GM23338 (cell line): Measurements from ENCODE around the gene PIK3C2G. TPM values are rescaled to one million over a fixed set of nuclear protein-coding genes. Genes with fewer than 3 reads are reported as not detected.

Experiments
- ATAC-seq: fragments of 200-7000 bp; cut with Tn5 transposase; 3 replicates; pipeline ENCODE4 v1.9.1; 2020
- DNase-seq: peaks from one replicate; pipeline ENCODE4 v3.0.0-alpha.2; 2015; ENCODE audit warnings: low spot score
- H2AFZ ChIP-seq: fragments of 200-600 bp; sonication (generic); 2 replicates; pipeline ENCODE4 v1.8.0; 2016; ENCODE audit warnings: antibody characterized with exemption, mild to moderate bottlenecking, moderate library complexity
- H3F3A ChIP-seq: fragments of 200-600 bp; sonication (generic); replicated peaks from 2 replicates; pipeline ENCODE4 v1.8.0; 2017; ENCODE audit warnings: antibody characterized with exemption, mixed run types, low read depth
- H3K27ac ChIP-seq: fragments of 200-600 bp; sonication (generic); 2 replicates; pipeline ENCODE4 v1.6.1; 2016; ENCODE audit warnings: low read depth
- H3K27me3 ChIP-seq: fragments of 200-600 bp; sonication (generic); 2 replicates; pipeline ENCODE4 v1.8.0; 2016; ENCODE audit warnings: mild to moderate bottlenecking, mixed run types, moderate library complexity; ENCODE audit not compliant: insufficient read depth
- H3K36me3 ChIP-seq: fragments of 200-600 bp; sonication (generic); 2 replicates; pipeline ENCODE4 v1.8.0; 2016; ENCODE audit warnings: mild to moderate bottlenecking; ENCODE audit not compliant: insufficient read depth
- H3K4me1 ChIP-seq: fragments of 200-600 bp; sonication (generic); 2 replicates; pipeline ENCODE4 v1.8.0; 2016; ENCODE audit warnings: mild to moderate bottlenecking, moderate library complexity; ENCODE audit not compliant: insufficient read depth
- H3K4me2 ChIP-seq: fragments of 200-600 bp; sonication (generic); 2 replicates; pipeline ENCODE4 v1.7.1; 2017; ENCODE audit warnings: mixed run types
- H3K4me3 ChIP-seq: fragments of 200-600 bp; sonication (generic); 2 replicates; pipeline ENCODE4 v1.6.1; 2016; ENCODE audit warnings: mixed run types
- H3K79me2 ChIP-seq: fragments of 200-600 bp; sonication (generic); replicated peaks from 2 replicates; pipeline ENCODE4 v1.8.0; 2017; ENCODE audit warnings: mild to moderate bottlenecking; ENCODE audit not compliant: insufficient read depth
- H3K9me2 ChIP-seq: fragments of 200-600 bp; sonication (generic); 2 replicates; pipeline ENCODE4 v1.8.0; 2017; ENCODE audit not compliant: insufficient read depth
- H4K20me1 ChIP-seq: fragments of 200-600 bp; sonication (generic); replicated peaks from 2 replicates; pipeline ENCODE4 v1.8.0; 2017; ENCODE audit warnings: mild to moderate bottlenecking; ENCODE audit not compliant: insufficient read depth
- H3K27ac Mint-ChIP-seq: 2 replicates; pipeline ENCODE4 v1.8.0; 2020; ENCODE audit warnings: inconsistent platforms, mild to moderate bottlenecking, moderate library complexity, mixed read lengths
- H3K27me3 Mint-ChIP-seq: 3 replicates; pipeline ENCODE4 v1.8.0; 2022; ENCODE audit warnings: low read depth, mild to moderate bottlenecking, moderate library complexity, mixed read lengths, inconsistent platforms; ENCODE audit not compliant: insufficient read depth, poor library complexity
- H3K36me3 Mint-ChIP-seq: 3 replicates; pipeline ENCODE4 v1.8.0; 2021; ENCODE audit warnings: low read depth, mild to moderate bottlenecking, inconsistent platforms, moderate library complexity, mixed read lengths
- H3K4me1 Mint-ChIP-seq: 3 replicates; pipeline ENCODE4 v1.8.0; 2020; ENCODE audit warnings: mild to moderate bottlenecking, inconsistent platforms, mixed read lengths
- H3K4me3 Mint-ChIP-seq: 3 replicates; pipeline ENCODE4 v1.8.0; 2021; ENCODE audit warnings: moderate library complexity, mild to moderate bottlenecking, inconsistent platforms, mixed read lengths
- H3K9me3 Mint-ChIP-seq: 3 replicates; pipeline ENCODE4 v1.8.0; 2020; ENCODE audit warnings: moderate library complexity, mild to moderate bottlenecking, inconsistent platforms, mixed read lengths
- CREB1 ChIP-seq: fragments of 250-450 bp; sonication (Bioruptor Pico); IDR thresholded peaks from 2 replicates; pipeline ENCODE4 v1.5.0; 2020; ENCODE audit warnings: low read depth, mild to moderate bottlenecking, moderate library complexity
- CTCF ChIP-seq, 2 experiments: fragments of 200-600 bp in 1 of 2; sonication (generic) in 1 of 2; conservative IDR thresholded peaks; 2 replicates each; pipeline versions ENCODE4 v1.5.1 to v1.6.1; 2016 to 2017; ENCODE audit warnings: antibody characterized with exemption in 2 of 2, low read depth in 2 of 2, mild to moderate bottlenecking in 2 of 2, moderate library complexity in 1 of 2
- EZH2 ChIP-seq: fragments of 200-600 bp; sonication (generic); IDR thresholded peaks from one replicate; pipeline ENCODE4 v1.8.0; 2017; ENCODE audit warnings: antibody characterized with exemption, mild to moderate bottlenecking, low read depth; ENCODE audit not compliant: unreplicated experiment
- EZH2phosphoT487 ChIP-seq: fragments of 200-600 bp; sonication (generic); IDR thresholded peaks from one replicate; pipeline ENCODE4 v1.8.1; 2018; ENCODE audit warnings: antibody characterized with exemption; ENCODE audit not compliant: unreplicated experiment
- JUNB ChIP-seq: IDR thresholded peaks from one replicate; pipeline ENCODE4 v1.6.1; 2016; ENCODE audit warnings: antibody characterized with exemption; ENCODE audit not compliant: unreplicated experiment
- NANOG ChIP-seq: IDR thresholded peaks from 2 replicates; pipeline ENCODE4 v1.6.1; 2016; ENCODE audit warnings: antibody characterized with exemption, borderline replicate concordance
- STAT1 ChIP-seq: IDR thresholded peaks from one replicate; pipeline ENCODE4 v1.6.1; 2016; ENCODE audit warnings: antibody characterized with exemption; ENCODE audit not compliant: unreplicated experiment
- ZNF331 ChIP-seq: fragments of 250-450 bp; sonication (Bioruptor Pico); IDR thresholded peaks from 2 replicates; pipeline ENCODE4 v1.5.0; 2020; ENCODE audit warnings: low read depth, mild to moderate bottlenecking, moderate library complexity
- ZNF462 ChIP-seq: fragments of 250-450 bp; sonication (Bioruptor Pico); IDR thresholded peaks from 2 replicates; pipeline ENCODE4 v1.5.0; 2020; ENCODE audit warnings: mild to moderate bottlenecking, moderate library complexity
- polyA plus RNA-seq: library from polyadenylated mRNA; unstranded; fragments of >200 nt; fragmentation: Nextera tagmentation; extraction: Ambion mirVana; gene quantifications from 2 replicates; pipeline ENCODE4 v1.2.1, GENCODE V29; 2016
- total RNA-seq: library from RNA; depleted of rRNA; stranded (reverse); fragments of >200 nt; shearing (Covaris generic); gene quantifications from 2 replicates; pipeline ENCODE4 v1.2.3, GENCODE V29; 2014

PIK3C2G gene
- total and polyA plus RNA-seq, 2 experiments from 2014 or later: not detected

GRCh38 chr12:18439541-18439940, 178.2 kb downstream of the PIK3C2G start:
- H3K9me2 ChIP-seq: no peaks in the 10 kb centered on the region
- H3K4me1 Mint-ChIP-seq: no peaks in the 10 kb centered on the region
- H3F3A ChIP-seq: no peaks in the 10 kb centered on the region
- DNase-seq (no peak), ATAC-seq (no peak)
- no peaks in the 10 kb centered on the region for H3K79me2 ChIP-seq
- no peak overlapping the region for H3K27ac Mint-ChIP-seq
- H3K36me3 Mint-ChIP-seq: no peaks in the 10 kb centered on the region
- no peaks in the 10 kb centered on the region for H3K9me3 Mint-ChIP-seq
- H3K27me3 ChIP-seq: no peaks in the 10 kb centered on the region
- H3K4me3 ChIP-seq: no peak overlapping the region
- H3K36me3 ChIP-seq: no peaks in the 10 kb centered on the region
- no peak overlapping the region for H3K4me2 ChIP-seq
- TF ChIP-seq ZNF331 (CRISPR knock-in tag) (no peak), CTCF (conservative IDR thresholded peaks at IDR 0.05; ENCODE audit: low read depth in 2 of 2) (no peak), EZH2phosphoT487 (no peak), EZH2 (no peak)
- H3K4me1 ChIP-seq: no peaks in the 10 kb centered on the region
- H4K20me1 ChIP-seq: no peaks in the 10 kb centered on the region
- H3K4me3 Mint-ChIP-seq: no peak overlapping the region
- no peaks in the 10 kb centered on the region for H3K27me3 Mint-ChIP-seq
- no peak overlapping the region for H2AFZ ChIP-seq
- no peak overlapping the region for H3K27ac ChIP-seq

- Histone ChIP-seq H3K36me3 (no peaks in the 10 kb centered on the region), H3K4me3 (no peak overlapping the region), H2AFZ (no peak overlapping the region), H3K9me2 (no peaks in the 10 kb centered on the region), H3K27me3 (no peaks in the 10 kb centered on the region), H4K20me1 (no peaks in the 10 kb centered on the region), H3K27ac (no peak overlapping the region), H3K79me2 (no peaks in the 10 kb centered on the region), H3K4me2 (no peak overlapping the region), H3K4me1 (peaks cover 4% of the 10 kb centered on the region; the same call in 1 of the 2 replicates), H3F3A (no peaks in the 10 kb centered on the region)
- Mint-ChIP-seq H3K27me3 (no peaks in the 10 kb centered on the region), H3K4me1 (peaks cover 6% of the 10 kb centered on the region), H3K36me3 (no peaks in the 10 kb centered on the region), H3K4me3 (no peak overlapping the region), H3K27ac (no peak overlapping the region), H3K9me3 (no peaks in the 10 kb centered on the region)
- ATAC-seq (no peak), DNase-seq (no peak)
- TF ChIP-seq JUNB (no peak), NANOG (no peak), CREB1 (CRISPR knock-in tag) (no peak)
These were observed 182.6 kb downstream of the PIK3C2G start for GRCh38 chr12:18443768-18444437.

GRCh38 chr12:18446061-18446644, 184.8 kb downstream of the PIK3C2G start:
- peak; percentile 14 for DNase-seq
- H3K9me2 ChIP-seq: no peaks in the 10 kb centered on the region
- Mint-ChIP-seq H3K36me3 (peaks cover 13% of the 10 kb centered on the region; the same call in 2 of the 3 replicates), H3K4me1 (peaks cover 6% of the 10 kb centered on the region), H3K27me3 (no peaks in the 10 kb centered on the region), H3K27ac (peak overlapping the region; percentile 90; the same call in 1 of the 2 replicates), H3K4me3 (no peak overlapping the region), H3K9me3 (peaks cover 16% of the 10 kb centered on the region)
- H3K79me2 ChIP-seq: no peaks in the 10 kb centered on the region
- no peaks in the 10 kb centered on the region for H3K36me3 ChIP-seq
- peak overlapping the region; percentile 16; the same call in 1 of the 2 replicates for H3K4me2 ChIP-seq
- H4K20me1 ChIP-seq: no peaks in the 10 kb centered on the region
- H3K27ac ChIP-seq: no peak overlapping the region
- no peaks in the 10 kb centered on the region for H3K27me3 ChIP-seq
- ATAC-seq: peak; percentile 76
- H3K4me3 ChIP-seq: no peak overlapping the region
- peaks cover 4% of the 10 kb centered on the region; the same call in 1 of the 2 replicates for H3K4me1 ChIP-seq
- H2AFZ ChIP-seq: peak overlapping the region; percentile 90
- no peaks in the 10 kb centered on the region for H3F3A ChIP-seq
- no peak for TF ChIP-seq ZNF462 (CRISPR knock-in tag)
- TF ChIP-seq STAT1: no peak
